Loucy (cell line): Measurements from ENCODE around the gene GALNT10.

Experiments used
- H2AFZ ChIP-seq: fragments of 200-600 bp; sonication (generic); 2 replicates; pipeline ENCODE4 v1.6.0; 2016; ENCODE audit warnings: antibody characterized with exemption, mild to moderate bottlenecking, low read length, moderate library complexity
- H3F3A ChIP-seq: fragments of 200-600 bp; 2 replicates; pipeline ENCODE4 v1.6.0; 2016; ENCODE audit warnings: antibody characterized with exemption, low read depth, mild to moderate bottlenecking
- H3K27me3 ChIP-seq: fragments of 200-600 bp; sonication (generic); 2 replicates; pipeline ENCODE4 v1.6.1; 2014; ENCODE audit warnings: low read length, mild to moderate bottlenecking; ENCODE audit not compliant: insufficient read depth, poor library complexity, severe bottlenecking
- H3K36me3 ChIP-seq: fragments of 200-600 bp; sonication (generic); 2 replicates; pipeline ENCODE4 v1.6.1; 2016; ENCODE audit warnings: low read length; ENCODE audit not compliant: insufficient read depth
- H3K4me1 ChIP-seq: fragments of 200-600 bp; sonication (generic); 2 replicates; pipeline ENCODE4 v1.5.1; 2014; ENCODE audit warnings: low read length, mild to moderate bottlenecking; ENCODE audit not compliant: insufficient read depth, poor library complexity, severe bottlenecking
- H3K4me2 ChIP-seq: fragments of 200-600 bp; sonication (generic); 2 replicates; pipeline ENCODE4 v1.6.0; 2014; ENCODE audit warnings: antibody characterized with exemption, low read length, low read depth, mild to moderate bottlenecking; ENCODE audit not compliant: poor library complexity, severe bottlenecking
- H3K4me3 ChIP-seq: fragments of 200-600 bp; sonication (generic); 2 replicates; pipeline ENCODE4 v1.5.1; 2014; ENCODE audit warnings: low read length, mild to moderate bottlenecking, mixed read lengths; ENCODE audit not compliant: poor library complexity, severe bottlenecking
- H3K79me2 ChIP-seq: fragments of 200-600 bp; sonication (generic); 2 replicates; pipeline ENCODE4 v1.6.1; 2014; ENCODE audit warnings: low read length; ENCODE audit not compliant: insufficient read depth
- H3K9ac ChIP-seq: fragments of 200-600 bp; sonication (generic); 2 replicates; pipeline ENCODE4 v1.6.0; 2014; ENCODE audit warnings: mild to moderate bottlenecking, low read depth, low read length, moderate library complexity; ENCODE audit not compliant: poor library complexity, severe bottlenecking
- H3K9me2 ChIP-seq: fragments of 200-600 bp; sonication (generic); replicated peaks from 2 replicates; pipeline ENCODE4 v1.6.1; 2016; ENCODE audit warnings: low read depth, low read length, mixed read lengths
- H3K9me3 ChIP-seq: fragments of 200-600 bp; sonication (generic); 2 replicates; pipeline ENCODE4 v1.6.1; 2014; ENCODE audit warnings: mild to moderate bottlenecking, antibody characterized with exemption, low read length, low read depth; ENCODE audit not compliant: insufficient read depth
- H4K20me1 ChIP-seq: fragments of 200-600 bp; sonication (generic); 2 replicates; pipeline ENCODE4 v1.6.0; 2014; ENCODE audit warnings: antibody characterized with exemption, low read length, mild to moderate bottlenecking; ENCODE audit not compliant: insufficient read depth, poor library complexity, severe bottlenecking
- CTCF ChIP-seq: fragments of 200-600 bp; sonication (generic); conservative IDR thresholded peaks from 2 replicates; pipeline ENCODE4 v1.5.1; 2014; ENCODE audit warnings: mild to moderate bottlenecking, antibody characterized with exemption, low read length
- EZH2phosphoT487 ChIP-seq: fragments of 200-600 bp; IDR thresholded peaks from 2 replicates; pipeline ENCODE4 v1.6.1; 2018; ENCODE audit warnings: antibody characterized with exemption, mild to moderate bottlenecking, moderate library complexity, borderline replicate concordance

GALNT10 gene

GRCh38 chr5:154217462-154217861 lies 26.9 kb downstream of the GALNT10 start:
- H4K20me1 ChIP-seq = no peaks in the 10 kb centered on the region
- no peak overlapping the region for H3K9ac ChIP-seq
- H3K9me2 ChIP-seq = no peaks in the 10 kb centered on the region
- no peaks in the 10 kb centered on the region for H3K36me3 ChIP-seq
- no peak overlapping the region for H3K4me2 ChIP-seq
- peaks cover 24% of the 10 kb centered on the region for H3K4me1 ChIP-seq
- H2AFZ ChIP-seq = no peak overlapping the region
- TF ChIP-seq EZH2phosphoT487 (no peak), CTCF (no peak)
- H3K27me3 ChIP-seq = no peaks in the 10 kb centered on the region
- H3K9me3 ChIP-seq = no peaks in the 10 kb centered on the region
- no peak overlapping the region for H3K4me3 ChIP-seq
- H3F3A ChIP-seq = no peaks in the 10 kb centered on the region
- H3K79me2 ChIP-seq = no peaks in the 10 kb centered on the region

- Histone ChIP-seq H3F3A (no peaks in the 10 kb centered on the region), H3K36me3 (no peaks in the 10 kb centered on the region), H3K4me2 (no peak overlapping the region), H3K79me2 (no peaks in the 10 kb centered on the region), H3K9me2 (no peaks in the 10 kb centered on the region), H3K9me3 (no peaks in the 10 kb centered on the region), H3K27me3 (no peaks in the 10 kb centered on the region), H3K4me1 (peaks cover 26% of the 10 kb centered on the region), H2AFZ (no peak overlapping the region), H3K9ac (no peak overlapping the region), H4K20me1 (no peaks in the 10 kb centered on the region), H3K4me3 (no peak overlapping the region)
- TF ChIP-seq CTCF (no peak), EZH2phosphoT487 (no peak)
Observed at GRCh38 chr5:154218786-154219185, 28.3 kb downstream of the GALNT10 start.

GRCh38 chr5:154220625-154221024 lies 30.1 kb downstream of the GALNT10 start:
- no peak for TF ChIP-seq CTCF
- TF ChIP-seq EZH2phosphoT487 = no peak
- no peak overlapping the region for H3K9ac ChIP-seq
- H3K36me3 ChIP-seq = no peaks in the 10 kb centered on the region
- H3K4me1 ChIP-seq = peaks cover 26% of the 10 kb centered on the region
- H3K9me2 ChIP-seq = no peaks in the 10 kb centered on the region
- no peak overlapping the region for H3K4me3 ChIP-seq
- H2AFZ ChIP-seq = no peak overlapping the region
- H3K27me3 ChIP-seq = no peaks in the 10 kb centered on the region
- no peaks in the 10 kb centered on the region for H3K9me3 ChIP-seq
- H3F3A ChIP-seq = no peaks in the 10 kb centered on the region
- no peaks in the 10 kb centered on the region for H3K79me2 ChIP-seq
- no peak overlapping the region for H3K4me2 ChIP-seq
- H4K20me1 ChIP-seq = no peaks in the 10 kb centered on the region
